GM10248 (cell line): ENCODE results near the gene DNAH1.

Source experiments
- CTCF ChIA-PET: fragments of 300-600 bp; sonication (Branson Sonifier 250); formaldehyde crosslinking; extraction: SDS; loops from one replicate; lab custom pipeline; 2021; ENCODE audit warnings: antibody characterized with exemption; lab: Yijun Ruan, JAX
- POLR2A ChIA-PET: fragments of 350-650 bp; sonication (Branson Sonifier 250); formaldehyde crosslinking; extraction: SDS; loops from one replicate; lab custom pipeline; 2020; ENCODE audit warnings: antibody characterized with exemption; lab: Yijun Ruan, JAX
- DNase-seq: peaks from one replicate; pipeline ENCODE4 v3.0.0; 2012; ENCODE audit errors: extremely low spot score
- CTCF ChIP-seq: IDR thresholded peaks from 2 replicates; pipeline ENCODE4 v1.5.1; 2012; ENCODE audit warnings: mild to moderate bottlenecking, low read depth; ENCODE audit errors: extremely low read depth, missing control alignments, control extremely low read depth

DNAH1 gene

GRCh38 chr3:52343946-52344600 is 28.0 kb downstream of the DNAH1 start:
- TF ChIP-seq CTCF: no peak
- no peak for DNase-seq
- CTCF ChIA-PET: interaction anchor here (1.1 to 10.6 kb wide), 2 partner anchors 11 to 52 kb away, joined by 3 to 290 read pairs; partner anchors contain the start of gene GLYCTK
- POLR2A ChIA-PET: no interaction called here

- TF ChIP-seq CTCF: no peak
- CTCF ChIA-PET: interaction anchor here (1.1 kb wide), 1 partner anchor 9 kb away, joined by 3 read pairs; no protein-coding TSS in a partner anchor
- DNase-seq: no peak
- POLR2A ChIA-PET: no interaction called here
Measured at GRCh38 chr3:52345521-52346109, 29.5 kb downstream of the DNAH1 start.

GRCh38 chr3:52346623-52347530 is 30.8 kb downstream of the DNAH1 start:
- DNase-seq: no peak
- POLR2A ChIA-PET: no interaction called here
- TF ChIP-seq CTCF: no peak
- CTCF ChIA-PET: interaction anchor here (1.0 to 5.2 kb wide), 4 partner anchors 9 to 126 kb away, joined by 3 to 27 read pairs (median 8); no protein-coding TSS in a partner anchor

- POLR2A ChIA-PET: interaction anchor here (0.5 kb wide), 1 partner anchor 375 kb away, joined by 3 read pairs; no protein-coding TSS in a partner anchor
- DNase-seq: no peak
- CTCF ChIA-PET: interaction anchor here (1.3 to 5.2 kb wide), 5 partner anchors 10 to 128 kb away, joined by 3 to 27 read pairs (median 8); no protein-coding TSS in a partner anchor
- TF ChIP-seq CTCF: no peak
Measured at GRCh38 chr3:52347716-52348635, 31.9 kb downstream of the DNAH1 start.

GRCh38 chr3:52349131-52349530 is 33.0 kb downstream of the DNAH1 start:
- no peak for TF ChIP-seq CTCF
- ChIA-PET POLR2A (no interaction called here), CTCF (interaction anchor here (2.7 to 5.2 kb wide), 2 partner anchors 11 to 53 kb away, joined by 8 to 27 read pairs; no protein-coding TSS in a partner anchor)
- DNase-seq: no peak
